ENCODE measurements around the gene METTL15.
A peak's percentile ranks its signal among the peaks of the same experiment; 100 is the strongest.
"Not testable (repeated sequence)": the region's sequence is repeated elsewhere in the genome, so short reads cannot be mapped to it uniquely, and the experiment has no call there.

Gene METTL15

DNA sequence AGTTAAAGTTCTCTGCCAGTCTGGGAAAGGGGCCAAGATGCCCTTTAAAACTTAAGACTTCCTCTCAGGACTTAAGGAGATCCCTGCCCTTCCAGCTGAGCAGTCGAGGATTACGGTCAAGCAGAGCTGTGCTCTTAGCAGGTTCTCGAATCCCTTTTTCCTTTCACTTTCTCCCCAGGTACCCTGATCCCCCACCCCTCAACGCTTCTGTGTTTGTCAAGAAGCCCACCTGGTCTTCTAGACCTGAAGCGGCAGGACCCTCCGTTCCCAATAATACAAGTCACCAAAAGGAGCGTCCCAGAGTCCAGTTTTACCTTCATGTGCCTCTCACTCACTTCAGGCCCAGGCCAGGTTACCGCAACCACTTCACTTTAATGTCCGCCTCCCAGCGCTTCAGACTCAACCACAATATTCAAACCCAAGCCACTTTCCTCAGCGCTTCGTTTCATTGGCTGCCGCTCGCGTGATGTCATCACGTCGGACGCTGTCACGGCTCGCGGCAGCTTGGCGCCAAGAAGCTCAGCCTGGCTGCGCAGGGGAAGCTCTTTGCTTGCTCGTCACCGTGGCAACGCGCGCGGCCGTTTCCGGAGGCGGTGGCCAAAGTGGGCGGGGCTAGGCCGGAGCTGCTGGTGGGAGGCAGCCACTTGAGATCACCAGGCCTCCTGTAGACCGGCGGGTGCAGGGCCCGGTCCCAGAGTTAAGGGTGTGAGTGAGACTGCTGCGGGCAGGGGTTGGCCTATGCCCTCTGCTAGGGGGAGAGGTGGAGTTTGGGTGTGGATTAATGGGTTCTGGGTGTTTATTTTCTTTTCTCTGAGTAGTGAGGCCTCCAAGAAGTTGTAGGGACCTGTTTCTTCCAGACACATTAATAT is at the start of gene METTL15, which contains the start of gene KIF18A:
Gene METTL15, plus strand, starts transcription at position 639 of the 869 bp plus-strand sequence. CDS start 4,947 bp downstream, outside the sequence.
Gene KIF18A, minus strand, starts transcription at position 407 of the 869 bp plus-strand sequence. CDS start 10,209 bp downstream, outside the sequence.
- peak; percentile 100 for DNase-seq (ENCODE audit: low read depth)

GRCh38 chr11:28071305-28071704 is 36.9 kb upstream of the METTL15 start:
- DNase-seq (ENCODE audit: low read depth): no peak

DNA sequence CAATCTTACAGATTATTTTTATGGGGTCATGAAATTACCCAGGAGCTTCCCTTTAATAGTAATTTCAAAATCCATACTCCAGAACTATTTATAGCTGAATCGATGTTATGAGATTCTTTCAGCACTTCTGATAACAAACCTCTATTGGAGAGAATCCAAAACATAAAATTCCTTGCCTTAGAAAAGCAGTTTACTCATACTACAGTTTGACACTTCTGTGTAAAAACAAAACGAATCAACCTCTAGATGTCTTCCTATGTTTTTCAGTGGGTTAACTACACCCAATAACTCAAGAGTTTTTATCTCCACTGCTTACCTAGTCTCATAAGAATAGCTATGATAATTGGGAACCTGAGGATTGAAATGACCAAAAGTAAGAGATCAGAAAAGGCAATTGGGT is 35.9 kb upstream of the METTL15 start:
- DNase-seq (ENCODE audit: low read depth): peak; percentile 65

DNA sequence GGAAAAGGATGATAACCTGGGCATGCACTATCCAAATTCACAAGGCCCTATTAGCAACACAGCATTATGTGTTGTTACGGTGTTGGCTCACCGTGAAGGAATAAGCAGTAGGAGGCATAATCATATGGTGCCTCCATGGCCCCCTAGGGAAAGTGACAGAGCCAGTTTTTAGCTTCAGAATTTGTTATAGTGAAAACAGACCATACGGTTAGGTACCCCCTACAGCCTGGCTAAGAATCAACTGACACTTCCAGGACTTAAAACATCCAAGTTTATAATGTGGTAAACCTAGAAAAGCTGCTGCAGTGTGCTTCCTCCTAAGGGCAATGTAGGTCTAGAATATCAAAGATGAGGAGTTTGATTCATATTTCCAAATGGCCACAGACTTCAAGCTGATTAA is 30.7 kb upstream of the METTL15 start:
- DNase-seq (ENCODE audit: low read depth): no peak

DNA sequence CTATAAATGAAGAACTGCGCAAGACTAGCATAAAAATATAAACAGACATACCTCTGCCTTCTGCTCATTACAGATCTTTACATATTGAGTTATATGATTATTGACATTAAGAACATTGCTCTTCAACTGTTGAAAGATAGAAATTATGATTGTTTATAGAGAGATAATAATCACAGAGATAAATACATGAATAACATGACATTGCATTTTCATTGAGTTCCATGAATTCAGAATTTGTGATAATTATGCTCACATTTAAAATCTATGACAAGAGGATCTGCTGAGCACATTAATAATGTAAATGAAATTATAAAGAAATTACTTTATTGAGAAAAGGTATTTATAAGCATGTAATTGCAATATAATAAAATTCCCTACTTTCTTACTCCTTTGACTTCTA is 25.1 kb upstream of the METTL15 start:
- DNase-seq (ENCODE audit: low read depth): no peak

GRCh38 chr11:28086569-28086968 is 21.6 kb upstream of the METTL15 start:
- DNase-seq (ENCODE audit: low read depth): peak; percentile 84

GRCh38 chr11:28087192-28087591 is 21.0 kb upstream of the METTL15 start:
- DNase-seq (ENCODE audit: low read depth): not testable (repeated sequence)

- DNase-seq (ENCODE audit: low read depth): not testable (repeated sequence)
These were observed 20.5 kb upstream of the METTL15 start for GRCh38 chr11:28087693-28088092.

- peak; percentile 82 for DNase-seq (ENCODE audit: low read depth)
These were observed 18.8 kb upstream of the METTL15 start for GRCh38 chr11:28089378-28089777.

DNA sequence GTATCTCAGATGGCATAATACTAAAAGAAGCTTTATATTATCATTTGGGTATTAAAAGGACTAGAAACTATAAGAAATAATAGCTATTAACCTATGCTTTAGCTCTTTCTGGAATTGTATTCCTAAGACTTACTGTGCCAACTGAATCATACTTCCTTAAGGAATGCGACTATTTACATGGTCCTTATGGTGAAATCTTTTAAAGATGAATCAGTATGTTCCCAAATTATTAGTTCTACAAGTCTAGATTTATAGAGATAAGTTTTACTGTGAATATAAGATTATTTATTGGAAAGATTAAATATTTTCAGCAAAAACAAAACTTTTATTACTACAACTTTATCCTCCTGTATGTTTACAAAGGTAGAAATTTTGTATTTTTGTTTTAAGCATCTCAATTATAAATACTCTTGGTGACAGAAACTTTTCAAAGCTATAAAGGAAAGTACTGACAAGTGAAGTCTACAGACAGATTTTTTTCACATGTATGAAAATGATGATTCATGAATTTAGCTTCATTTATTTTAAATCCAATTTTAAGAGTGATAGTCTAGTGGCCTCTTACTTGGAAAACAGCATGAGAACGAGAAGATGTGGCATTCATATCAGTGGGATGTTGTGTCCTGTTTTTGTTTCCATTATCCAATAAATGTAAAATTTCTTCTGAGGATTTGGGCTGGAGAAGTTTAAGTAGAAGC is 18.0 kb upstream of the METTL15 start:
- DNase-seq (ENCODE audit: low read depth): peak; percentile 49

DNA sequence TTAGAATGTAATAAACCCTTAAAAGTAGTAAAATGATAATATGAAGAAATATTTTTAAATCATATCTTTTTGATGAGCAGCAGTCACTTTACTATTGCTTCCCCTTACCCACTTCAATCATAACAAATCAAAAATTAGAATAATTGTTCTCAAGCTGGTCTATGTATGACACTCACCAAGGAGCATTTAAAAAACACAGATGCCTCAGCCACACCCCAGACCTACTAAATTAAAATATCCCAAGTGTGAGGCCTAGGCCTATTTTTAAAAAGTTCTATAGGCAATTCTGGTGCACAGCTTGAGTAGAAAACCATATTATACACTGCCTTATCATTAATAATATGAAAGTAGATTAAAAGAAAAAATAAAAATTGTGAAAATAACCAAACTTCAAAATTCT is 15.4 kb upstream of the METTL15 start:
- DNase-seq (ENCODE audit: low read depth): no peak

GRCh38 chr11:28098257-28098656 is 9.9 kb upstream of the METTL15 start:
- DNase-seq (ENCODE audit: low read depth): no peak

GRCh38 chr11:28099715-28100114 is 8.5 kb upstream of the METTL15 start:
- no peak for DNase-seq (ENCODE audit: low read depth)

DNA sequence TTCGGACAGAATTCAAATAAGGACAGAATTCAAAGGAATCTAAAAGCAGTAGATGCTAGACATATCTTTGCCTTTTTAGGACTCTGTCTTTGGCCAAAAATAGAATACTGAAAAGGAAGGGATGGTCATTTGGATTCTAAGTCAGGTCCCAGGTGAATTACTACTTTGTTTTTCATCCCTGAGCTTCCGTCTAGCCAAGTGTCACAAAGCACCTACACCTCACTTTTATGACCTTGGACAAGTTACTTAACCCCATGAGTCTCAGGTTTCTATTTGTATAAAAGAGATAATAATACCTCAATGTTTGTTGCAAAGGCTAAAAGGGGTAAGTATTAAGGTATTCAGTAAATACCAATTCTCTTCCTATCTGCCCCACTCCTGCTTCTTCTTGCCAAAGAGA is 7.5 kb upstream of the METTL15 start:
- no peak for DNase-seq (ENCODE audit: low read depth)

- DNase-seq (ENCODE audit: low read depth): not testable (repeated sequence)
These were observed 5.9 kb upstream of the METTL15 start for GRCh38 chr11:28102300-28102699.

- no peak for DNase-seq (ENCODE audit: low read depth)
These were observed 3.8 kb upstream of the METTL15 start for GRCh38 chr11:28104425-28104824.

DNA sequence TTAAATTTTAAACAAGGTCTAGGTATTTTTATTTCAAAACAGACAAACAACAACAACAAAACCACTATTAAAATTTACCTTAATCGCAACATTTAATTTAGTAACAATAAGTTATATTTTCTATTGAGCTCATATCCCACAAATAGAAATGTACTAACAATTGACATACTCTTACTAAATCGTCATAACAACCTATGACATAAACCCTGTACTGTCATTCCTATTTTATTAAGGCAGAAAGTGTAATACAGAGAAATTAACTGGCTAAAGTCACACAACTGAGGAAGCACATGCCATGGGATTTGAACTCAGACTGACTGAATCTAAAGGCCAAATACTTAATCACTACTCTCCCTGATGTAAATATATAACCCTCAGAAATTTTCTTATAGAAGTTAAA is 3.2 kb upstream of the METTL15 start:
- no peak for DNase-seq (ENCODE audit: low read depth)

GRCh38 chr11:28105869-28106268 is 2.3 kb upstream of the METTL15 start:
- DNase-seq (ENCODE audit: low read depth): no peak

GRCh38 chr11:28106353-28107043 is 1.7 kb upstream of the METTL15 start:
- no peak for DNase-seq (ENCODE audit: low read depth)

DNA sequence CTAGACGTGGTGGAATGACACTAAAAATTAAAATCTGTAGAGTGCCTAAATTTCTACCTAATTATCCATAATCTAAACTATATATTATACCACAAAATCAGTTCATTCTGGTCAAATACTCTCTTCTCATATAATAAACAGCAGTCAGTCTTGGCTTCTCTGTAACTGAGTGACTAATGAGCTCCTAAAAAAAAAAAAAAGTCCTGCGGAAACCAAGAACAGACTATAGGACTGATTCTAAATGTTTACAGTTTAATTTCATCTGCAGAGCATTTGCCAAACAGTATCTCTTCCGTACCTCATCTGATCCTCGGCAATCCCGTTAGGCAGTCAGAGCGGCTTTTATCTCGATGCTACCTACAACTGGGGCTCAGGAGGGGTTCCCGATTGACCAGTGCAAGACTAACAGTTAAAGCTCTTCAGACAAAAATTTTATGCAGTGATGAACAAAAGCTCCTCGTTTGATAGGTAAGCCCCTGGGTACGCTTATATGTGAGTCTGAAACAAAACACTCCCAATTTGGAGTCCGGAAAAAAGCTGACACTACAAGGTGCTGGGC is 918 bp upstream of the METTL15 start:
- peak; percentile 54 for DNase-seq (ENCODE audit: low read depth)

- DNase-seq (ENCODE audit: low read depth): no peak
These were observed 770 bp downstream of the METTL15 start for GRCh38 chr11:28108958-28109357.
